Measurements from ENCODE around the gene CRB3. TPM values are rescaled to one million over a fixed set of nuclear protein-coding genes. Genes with fewer than 3 reads are reported as not detected.

Gene CRB3
- total and polyA plus RNA-seq, 4 donors: 19.2 to 38.7 (median 28.9) TPM

- Histone ChIP-seq H3K4me3 (ENCODE audit: low read depth in 1 of 3, low read length in 3 of 3) (no peak overlapping the region), H3K9me3 (ENCODE audit: control insufficient read depth in 4 of 4, low read length in 3 of 4) (no peaks in the 10 kb centered on the region), H3K4me1 (ENCODE audit: control insufficient read depth in 4 of 4, insufficient read depth in 4 of 4, low read length in 3 of 4) (peaks cover 0 to 17% (median 3%) of the 10 kb centered on the region in 4 donors), H3K27ac (ENCODE audit: low read depth in 1 of 2, low read length in 2 of 2) (no peak overlapping the region), H3K36me3 (ENCODE audit: control insufficient read depth in 4 of 4, insufficient read depth in 3 of 4, low read depth in 1 of 4, low read length in 3 of 4) (peaks cover 0 to 4% (median 2%) of the 10 kb centered on the region in 4 donors), H3K27me3 (ENCODE audit: control insufficient read depth in 4 of 4, insufficient read depth in 4 of 4, low read length in 3 of 4) (no peaks in the 10 kb centered on the region), H3K9ac (ENCODE audit: low read depth in 1 of 2, low read length in 2 of 2) (no peak overlapping the region)
- TF ChIP-seq JUND (IDR thresholded peaks at IDR 0.05) (no peak), HNF4G (IDR thresholded peaks at IDR 0.05) (no peak), FOXA2 (IDR thresholded peaks at IDR 0.05) (no peak), RAD21 (IDR thresholded peaks at IDR 0.05) (no peak), NR2F2 (IDR thresholded peaks at IDR 0.05) (no peak), ZBTB33 (IDR thresholded peaks at IDR 0.05) (no peak), REST (IDR thresholded peaks at IDR 0.05) (no peak), EGR1 (IDR thresholded peaks at IDR 0.05; ENCODE audit: low read depth in 2 of 2) (no peak), CTCF (IDR thresholded peaks at IDR 0.05; ENCODE audit: low read depth, low read length, missing input control) (no peak), ATF3 (IDR thresholded peaks at IDR 0.05) (no peak), YY1 (IDR thresholded peaks at IDR 0.05) (no peak), GABPA (IDR thresholded peaks at IDR 0.05 in 1 of 2, conservative IDR thresholded peaks at IDR 0.05 in 1 of 2) (no peak), MAX (IDR thresholded peaks at IDR 0.05) (no peak), FOXA1 (IDR thresholded peaks at IDR 0.05) (no peak), TAF1 (conservative IDR thresholded peaks at IDR 0.05) (no peak), RXRA (IDR thresholded peaks at IDR 0.05) (no peak), SP1 (IDR thresholded peaks at IDR 0.05) (no peak), HNF4A (conservative IDR thresholded peaks at IDR 0.05) (no peak)
- no peak for DNase-seq (ENCODE audit: low spot score)
- WGBS: 87% methylated on average over 4 of the region's 4 CpGs
Observed at GRCh38 chr19:6472713-6473112, 8.6 kb downstream of the CRB3 start.

All from liver (tissue), 9 donors.